Measurements from ENCODE around the gene KCNF1.

- TF ChIP-seq CTCF (conservative IDR thresholded peaks at IDR 0.05; ENCODE audit: low read depth, low read length) (peak; percentile 30; the same call in 1 of the 2 replicates), EZH2phosphoT487 (IDR thresholded peaks at IDR 0.05; ENCODE audit: borderline replicate concordance, low read length) (no peak)
Observed at GRCh38 chr2:10864861-10865636, 46.7 kb upstream of the KCNF1 start.
